HEK293 (cell line): ENCODE data around the gene EXTL1.

ENCODE experiments used
- CTCF ChIA-PET: fragments of 350-600 bp; formaldehyde crosslinking; extraction: SDS; loops from one replicate; lab custom pipeline; 2021; ENCODE audit warnings: antibody characterized with exemption; lab: Yijun Ruan, JAX
- POLR2A ChIA-PET: fragments of 300-600 bp; formaldehyde crosslinking; extraction: SDS; loops from one replicate; lab custom pipeline; 2020; ENCODE audit warnings: antibody characterized with exemption, inconsistent platforms; lab: Yijun Ruan, JAX
- H3K27ac ChIP-seq: fragments of 200-500 bp; sonication (Bioruptor generic); 2 replicates; pipeline ENCODE4 v1.5.1; 2014; ENCODE audit warnings: low read depth, low read length, control low read depth, inconsistent platforms; ENCODE audit errors: extremely low read depth
- H3K36me3 ChIP-seq, 2 experiments: fragments of 200-500 bp in 1 of 2; sonication (Bioruptor generic) in 1 of 2; 1 replicate in 1 of 2; 2 replicates in 1 of 2; pipeline ENCODE4 v1.5.1; 2014 to 2017; ENCODE audit warnings: inconsistent platforms in 2 of 2, low read length in 2 of 2; ENCODE audit not compliant: control insufficient read depth in 2 of 2, insufficient read depth in 1 of 2
- H3K4me1 ChIP-seq: fragments of 200-500 bp; sonication (Bioruptor generic); 2 replicates; pipeline ENCODE4 v1.5.1; 2014; ENCODE audit warnings: mild to moderate bottlenecking, low read length, inconsistent platforms; ENCODE audit not compliant: control insufficient read depth, insufficient read depth
- H3K4me3 ChIP-seq: 2 replicates; pipeline ENCODE4 v1.5.1; 2011; ENCODE audit warnings: low read depth, mild to moderate bottlenecking, control low read depth, low read length, moderate library complexity
- H3K9me3 ChIP-seq: fragments of 200-500 bp; sonication (Bioruptor generic); 2 replicates; pipeline ENCODE4 v1.5.1; 2014; ENCODE audit warnings: low read depth, low read length, inconsistent platforms; ENCODE audit not compliant: control insufficient read depth, insufficient read depth
- MZF1 ChIP-seq: fragments of 450-650 bp; formaldehyde crosslinking; IDR thresholded peaks from 2 replicates; pipeline ENCODE4 v1.5.1; 2017; ENCODE audit warnings: missing biosample characterization, missing genetic modification characterization, borderline replicate concordance
- PBX3 ChIP-seq: sonication (generic); formaldehyde crosslinking; IDR thresholded peaks from 2 replicates; pipeline ENCODE4 v1.8.1; 2022; ENCODE audit warnings: mild to moderate bottlenecking, moderate library complexity, missing genetic modification reagents
- PRDM10 ChIP-seq: fragments of 450-650 bp; formaldehyde crosslinking; IDR thresholded peaks from 2 replicates; pipeline ENCODE4 v1.5.1; 2016; ENCODE audit warnings: missing biosample characterization, missing genetic modification characterization
- TSHZ1 ChIP-seq: fragments of 450-650 bp; formaldehyde crosslinking; IDR thresholded peaks from 2 replicates; pipeline ENCODE4 v1.5.1; 2016; ENCODE audit warnings: missing biosample characterization, missing genetic modification characterization, borderline replicate concordance
- ZFP37 ChIP-seq: fragments of 450-650 bp; formaldehyde crosslinking; IDR thresholded peaks from 2 replicates; pipeline ENCODE4 v1.5.1; 2016; ENCODE audit warnings: missing biosample characterization, missing genetic modification characterization
- ZFP69B ChIP-seq: fragments of 450-650 bp; formaldehyde crosslinking; IDR thresholded peaks from 2 replicates; pipeline ENCODE4 v1.5.1; 2016; ENCODE audit warnings: missing biosample characterization, missing genetic modification characterization
- ZNF174 ChIP-seq: fragments of 450-650 bp; formaldehyde crosslinking; IDR thresholded peaks from 2 replicates; pipeline ENCODE4 v1.5.0; 2017; ENCODE audit warnings: missing biosample characterization, mild to moderate bottlenecking, missing genetic modification characterization
- ZNF26 ChIP-seq: fragments of 450-650 bp; formaldehyde crosslinking; IDR thresholded peaks from 2 replicates; pipeline ENCODE4 v1.5.1; 2016; ENCODE audit warnings: missing biosample characterization, missing genetic modification characterization
- ZNF354C ChIP-seq: fragments of 450-650 bp; formaldehyde crosslinking; IDR thresholded peaks from 2 replicates; pipeline ENCODE4 v1.5.1; 2016; ENCODE audit warnings: missing biosample characterization, missing genetic modification characterization, low read depth, borderline replicate concordance
- ZNF362 ChIP-seq: fragments of 450-650 bp; formaldehyde crosslinking; IDR thresholded peaks from 2 replicates; pipeline ENCODE4 v1.5.1; 2016; ENCODE audit warnings: missing biosample characterization, missing genetic modification characterization
- ZNF624 ChIP-seq: fragments of 450-650 bp; formaldehyde crosslinking; IDR thresholded peaks from 2 replicates; pipeline ENCODE4 v1.5.1; 2017; ENCODE audit warnings: missing biosample characterization, missing genetic modification characterization
- ZNF785 ChIP-seq: fragments of 450-650 bp; formaldehyde crosslinking; IDR thresholded peaks from 2 replicates; pipeline ENCODE4 v1.5.1; 2016; ENCODE audit warnings: missing biosample characterization, missing genetic modification characterization
- ZNF830 ChIP-seq: fragments of 450-650 bp; IDR thresholded peaks from 2 replicates; pipeline ENCODE4 v1.5.0; 2018; ENCODE audit warnings: missing biosample characterization, missing genetic modification characterization, low read depth, mild to moderate bottlenecking, moderate library complexity

EXTL1 gene

GRCh38 chr1:26066857-26067256, 45.3 kb downstream of the EXTL1 start:
- POLR2A ChIA-PET = interaction anchor here (0.6 kb wide), 1 partner anchor 73 kb away, joined by 11 read pairs; no protein-coding TSS in a partner anchor

More at GRCh38 chr1:26066857-26067256, 45.3 kb downstream of the EXTL1 start:
- Histone ChIP-seq H3K4me1 (no peaks in the 10 kb centered on the region), H3K27ac (no peak overlapping the region), H3K36me3 (no peaks in the 10 kb centered on the region), H3K9me3 (no peaks in the 10 kb centered on the region), H3K4me3 (no peak overlapping the region)
- CTCF ChIA-PET = interaction anchor here (0.8 kb wide), 1 partner anchor 37 kb away, joined by 3 read pairs; no protein-coding TSS in a partner anchor
- no peak for TF ChIP-seq ZNF624 (tag by site-specific recombination)
- TF ChIP-seq ZNF354C (tag by site-specific recombination) = no peak
- TF ChIP-seq ZNF26 = no peak
- TF ChIP-seq MZF1 (tag by site-specific recombination) = no peak
- TF ChIP-seq ZNF785 (tag by site-specific recombination) = no peak
- no peak for TF ChIP-seq ZNF362 (tag by site-specific recombination)
- no peak for TF ChIP-seq ZFP37 (tag by site-specific recombination)
- TF ChIP-seq TSHZ1 (tag by site-specific recombination) = no peak
- no peak for TF ChIP-seq ZFP69B (tag by site-specific recombination)
- TF ChIP-seq PBX3 (CRISPR knock-in tag) = no peak
- TF ChIP-seq ZNF174 (tag by site-specific recombination) = no peak
- TF ChIP-seq PRDM10 = no peak
- no peak for TF ChIP-seq ZNF830 (tag by site-specific recombination)
